DOHH2 (cell line): ENCODE data around the gene KRTAP4-16.
"Not testable (repeated sequence)": the region's sequence is repeated elsewhere in the genome, so short reads cannot be mapped to it uniquely, and the experiment has no call there.

Experiments
- H3F3A ChIP-seq: fragments of 200-600 bp; sonication (generic), shearing (Covaris generic); 2 replicates; pipeline ENCODE4 v1.6.0; 2016; ENCODE audit warnings: antibody characterized with exemption, mild to moderate bottlenecking; ENCODE audit not compliant: control insufficient read depth, insufficient read depth
- H3K27ac ChIP-seq: fragments of 200-600 bp; sonication (generic); 2 replicates; pipeline ENCODE4 v1.5.1; 2014; ENCODE audit warnings: low read depth, mild to moderate bottlenecking, low read length, moderate library complexity
- H3K27me3 ChIP-seq: fragments of 200-600 bp; sonication (generic); 2 replicates; pipeline ENCODE4 v1.6.1; 2014; ENCODE audit warnings: mild to moderate bottlenecking, low read length, mixed read lengths; ENCODE audit not compliant: control insufficient read depth
- H3K36me3 ChIP-seq: fragments of 200-600 bp; sonication (generic); 2 replicates; pipeline ENCODE4 v1.6.1; 2014; ENCODE audit warnings: mild to moderate bottlenecking, low read length, moderate library complexity, mixed read lengths; ENCODE audit not compliant: control insufficient read depth
- H3K4me1 ChIP-seq: fragments of 200-600 bp; sonication (generic); 2 replicates; pipeline ENCODE4 v1.6.1; 2014; ENCODE audit warnings: mild to moderate bottlenecking, low read length, mixed read lengths; ENCODE audit not compliant: control insufficient read depth
- H3K4me2 ChIP-seq: fragments of 200-600 bp; sonication (generic); 2 replicates; pipeline ENCODE4 v1.6.0; 2014; ENCODE audit warnings: mild to moderate bottlenecking, low read length, moderate library complexity
- H3K4me3 ChIP-seq: fragments of 200-600 bp; sonication (generic); 2 replicates; pipeline ENCODE4 v1.5.1; 2014; ENCODE audit warnings: mild to moderate bottlenecking, low read length, mixed read lengths
- H3K79me2 ChIP-seq: fragments of 200-600 bp; sonication (generic); 2 replicates; pipeline ENCODE4 v1.6.1; 2014; ENCODE audit warnings: mild to moderate bottlenecking, low read length, mixed read lengths; ENCODE audit not compliant: control insufficient read depth
- H3K9me2 ChIP-seq: fragments of 200-600 bp; sonication (generic); replicated peaks from 2 replicates; pipeline ENCODE4 v1.6.1; 2014; ENCODE audit warnings: mild to moderate bottlenecking, low read length, mixed read lengths; ENCODE audit not compliant: control insufficient read depth
- H3K9me3 ChIP-seq: fragments of 200-600 bp; sonication (generic); 2 replicates; pipeline ENCODE4 v1.6.1; 2014; ENCODE audit warnings: antibody characterized with exemption, low read length, mixed read lengths; ENCODE audit not compliant: control insufficient read depth, insufficient read depth
- H4K20me1 ChIP-seq: fragments of 200-600 bp; sonication (generic); 2 replicates; pipeline ENCODE4 v1.6.0; 2014; ENCODE audit warnings: low read depth, mild to moderate bottlenecking, antibody characterized with exemption, low read length, moderate library complexity; ENCODE audit not compliant: control insufficient read depth, insufficient read depth
- CTCF ChIP-seq: fragments of 200-600 bp; sonication (generic); IDR thresholded peaks from one replicate; pipeline ENCODE4 v1.5.1; 2014; ENCODE audit warnings: antibody characterized with exemption, mild to moderate bottlenecking, low read depth, low read length; ENCODE audit not compliant: poor library complexity, severe bottlenecking
- EZH2phosphoT487 ChIP-seq: fragments of 200-600 bp; sonication (generic); IDR thresholded peaks from 2 replicates; pipeline ENCODE4 v1.6.1; 2017; ENCODE audit warnings: borderline replicate concordance, mild to moderate bottlenecking, antibody characterized with exemption, low read length, moderate library complexity, mixed read lengths

KRTAP4-16 gene

DNA sequence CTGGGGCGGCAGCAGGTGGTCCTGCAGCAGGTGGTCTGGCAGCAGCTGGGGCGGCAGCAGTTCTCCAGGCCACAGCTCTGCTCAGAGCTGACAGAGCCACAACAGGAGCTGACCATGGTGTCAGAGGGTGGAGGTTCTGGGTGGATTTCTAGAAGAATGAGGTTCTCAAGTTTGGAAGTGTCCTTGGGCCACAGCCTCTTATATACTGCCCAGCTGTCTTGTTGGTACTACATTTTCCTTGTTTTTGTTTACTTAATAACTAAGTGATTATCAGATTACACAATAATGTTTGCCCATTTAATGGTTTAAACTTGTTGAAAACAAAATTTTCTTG is 47.6 kb upstream of the KRTAP4-16 start, which contains the start of gene KRTAP4-5:
Gene KRTAP4-5 (minus strand): TSS at position 174 of the 334 bp plus-strand sequence. CDS start 58 bp downstream, at position 116.
- Histone ChIP-seq H3K9me3 (no peaks in the 10 kb centered on the region), H4K20me1 (no peaks in the 10 kb centered on the region), H3K9me2 (no peaks in the 10 kb centered on the region), H3K27ac (peak within 1 kb of the TSS; percentile 18; the same call in 1 of the 2 replicates), H3K4me1 (peaks cover 21% of the 10 kb centered on the region), H3K4me2 (peak within 1 kb of the TSS; percentile 30), H3K36me3 (no peaks in the 10 kb centered on the region), H3F3A (no peaks in the 10 kb centered on the region), H3K27me3 (no peaks in the 10 kb centered on the region), H3K4me3 (no peak within 1 kb of the TSS), H3K79me2 (no peaks in the 10 kb centered on the region)
- TF ChIP-seq CTCF, result no peak
- no peak for TF ChIP-seq EZH2phosphoT487

GRCh38 chr17:41148971-41149651 is 47.1 kb upstream of the KRTAP4-16 start:
- H3K9me2 ChIP-seq, H4K20me1 ChIP-seq, H3K4me3 ChIP-seq, H3K9me3 ChIP-seq, H3K36me3 ChIP-seq, H3K27me3 ChIP-seq, H3K79me2 ChIP-seq, H3F3A ChIP-seq, H3K27ac ChIP-seq, H3K4me2 ChIP-seq: not testable (repeated sequence)
- peaks cover 21% of the 10 kb centered on the region for H3K4me1 ChIP-seq

DNA sequence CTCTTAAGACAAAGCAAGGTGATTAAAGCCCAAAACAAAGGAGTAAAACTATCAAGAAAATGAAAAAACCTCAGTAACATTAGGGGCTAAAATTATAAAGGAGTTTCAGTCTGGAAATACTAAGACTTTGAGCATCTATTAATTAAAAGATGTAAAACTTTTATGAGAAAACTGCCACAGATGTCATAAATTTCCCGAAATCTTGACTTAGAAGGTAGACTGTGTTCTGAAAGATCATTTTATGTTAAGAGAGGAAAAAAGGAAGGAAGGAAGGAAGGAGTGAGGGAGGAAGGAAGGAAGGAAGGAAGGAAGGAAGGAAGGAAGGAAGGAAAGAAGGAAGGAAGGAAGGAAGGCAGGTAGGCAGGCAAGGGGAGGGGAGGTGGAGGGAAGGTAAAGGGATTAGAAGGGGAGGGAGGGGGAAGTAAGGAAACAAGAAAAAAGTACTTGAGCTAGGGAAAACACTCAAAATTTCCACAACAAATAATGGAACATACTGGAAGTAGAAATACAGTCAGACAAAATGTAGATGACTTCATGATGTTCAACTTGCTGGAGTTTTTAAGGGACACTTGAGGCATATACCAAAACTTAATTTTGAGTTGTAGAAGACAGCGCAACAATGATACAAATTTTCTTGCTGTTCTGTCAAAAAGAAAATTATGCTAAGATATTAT is 45.7 kb upstream of the KRTAP4-16 start:
- TF ChIP-seq EZH2phosphoT487 (no peak), CTCF (no peak)
- no peaks in the 10 kb centered on the region for H3K36me3 ChIP-seq
- H3F3A ChIP-seq, result no peaks in the 10 kb centered on the region
- peaks cover 11% of the 10 kb centered on the region for H3K9me3 ChIP-seq
- H3K9me2 ChIP-seq, result no peaks in the 10 kb centered on the region
- H4K20me1 ChIP-seq, result no peaks in the 10 kb centered on the region
- no peak overlapping the region for H3K4me3 ChIP-seq
- H3K79me2 ChIP-seq, result no peaks in the 10 kb centered on the region
- H3K27me3 ChIP-seq, result no peaks in the 10 kb centered on the region
- H3K4me2 ChIP-seq, result no peak overlapping the region
- peaks cover 21% of the 10 kb centered on the region for H3K4me1 ChIP-seq
- no peak overlapping the region for H3K27ac ChIP-seq

GRCh38 chr17:41145261-41145660 is 43.3 kb upstream of the KRTAP4-16 start:
- Histone ChIP-seq H3K4me3 (no peak overlapping the region), H3K27ac (no peak overlapping the region), H3K4me2 (no peak overlapping the region), H4K20me1 (no peaks in the 10 kb centered on the region), H3K27me3 (no peaks in the 10 kb centered on the region), H3K4me1 (peaks cover 10% of the 10 kb centered on the region), H3K36me3 (no peaks in the 10 kb centered on the region), H3K9me3 (peaks cover 15% of the 10 kb centered on the region), H3K79me2 (no peaks in the 10 kb centered on the region), H3F3A (no peaks in the 10 kb centered on the region), H3K9me2 (no peaks in the 10 kb centered on the region)
- no peak for TF ChIP-seq CTCF
- TF ChIP-seq EZH2phosphoT487, result no peak
